IMR-90 (cell line): Measurements from ENCODE around the gene SOX6. TPM values are rescaled to one million over a fixed set of nuclear protein-coding genes. Genes with fewer than 3 reads are reported as not detected.

ENCODE experiments used
- ATAC-seq: fragments of 200-7000 bp; cut with Tn5 transposase; 2 replicates; pipeline ENCODE4 v1.9.1; 2020; ENCODE audit warnings: low read depth, mild to moderate bottlenecking, moderate library complexity
- BruUV-seq: library from RNA; stranded (reverse); fragments of 400-500 nt; replicated peaks from 2 replicates; lab custom pipeline; 2021; lab: Mats Ljungman, UMichigan
- CTCF ChIA-PET: fragments of 300-600 bp; formaldehyde crosslinking; extraction: SDS; loops from one replicate; lab custom pipeline; 2021; ENCODE audit warnings: antibody characterized with exemption; lab: Yijun Ruan, JAX
- POLR2A ChIA-PET: fragments of 300-600 bp; sonication (Branson Sonifier 250); formaldehyde crosslinking; loops from one replicate; lab custom pipeline; 2022; ENCODE audit warnings: antibody characterized with exemption; ENCODE audit not compliant: unreplicated experiment; lab: Charles Lee
- DNase-seq: peaks from one replicate; pipeline ENCODE4 v3.0.0; 2013
- H2AFZ ChIP-seq: replicated peaks from 2 replicates; pipeline ENCODE3; 2013; ENCODE audit warnings: low read length, mild to moderate bottlenecking; ENCODE audit not compliant: poor library complexity
- H2AK5ac ChIP-seq: 2 replicates; pipeline ENCODE4 v1.6.1; 2013; ENCODE audit warnings: low read depth, low read length, inconsistent platforms
- H2AK9ac ChIP-seq: replicated peaks from 2 replicates; pipeline ENCODE3; 2013; ENCODE audit warnings: mild to moderate bottlenecking, low read depth, low read length, moderate library complexity; ENCODE audit not compliant: poor library complexity
- H2BK120ac ChIP-seq: 2 replicates; pipeline ENCODE4 v1.6.1; 2013; ENCODE audit warnings: low read depth, low read length, inconsistent platforms
- H2BK15ac ChIP-seq: 3 replicates; pipeline ENCODE4 v1.6.1; 2013; ENCODE audit warnings: low read depth, low read length, inconsistent platforms
- H2BK20ac ChIP-seq: 2 replicates; pipeline ENCODE4 v1.6.1; 2013; ENCODE audit warnings: low read depth, mild to moderate bottlenecking, inconsistent platforms, low read length, moderate library complexity
- H2BK5ac ChIP-seq: 2 replicates; pipeline ENCODE4 v1.6.1; 2013; ENCODE audit warnings: mild to moderate bottlenecking, low read depth, low read length, inconsistent platforms; ENCODE audit not compliant: poor library complexity, severe bottlenecking
- H3K14ac ChIP-seq: replicated peaks from 2 replicates; pipeline ENCODE4 v1.6.1; 2013; ENCODE audit warnings: low read depth, low read length, inconsistent platforms
- H3K18ac ChIP-seq: 2 replicates; pipeline ENCODE4 v1.6.1; 2013; ENCODE audit warnings: low read depth, low read length, control low read depth
- H3K23ac ChIP-seq: 2 replicates; pipeline ENCODE4 v1.6.1; 2013; ENCODE audit warnings: low read depth, low read length, inconsistent platforms
- H3K27ac ChIP-seq: 2 replicates; pipeline ENCODE4 v1.5.1; 2013; ENCODE audit warnings: mild to moderate bottlenecking, control low read depth, low read length; ENCODE audit not compliant: insufficient read depth
- H3K27me3 ChIP-seq: 2 replicates; pipeline ENCODE4 v1.6.1; 2013; ENCODE audit warnings: low read length; ENCODE audit not compliant: control insufficient read depth, insufficient read depth
- H3K36me3 ChIP-seq: 2 replicates; pipeline ENCODE4 v1.6.1; 2013; ENCODE audit warnings: low read length, mixed read lengths; ENCODE audit not compliant: control insufficient read depth, insufficient read depth
- H3K4ac ChIP-seq: 2 replicates; pipeline ENCODE4 v1.6.1; 2013; ENCODE audit warnings: low read depth, low read length, inconsistent platforms
- H3K4me1 ChIP-seq: 2 replicates; pipeline ENCODE4 v1.6.1; 2013; ENCODE audit warnings: low read length, mixed read lengths; ENCODE audit not compliant: control insufficient read depth, insufficient read depth
- H3K4me2 ChIP-seq: 2 replicates; pipeline ENCODE4 v1.6.1; 2013; ENCODE audit warnings: low read depth, mild to moderate bottlenecking, control low read depth, low read length, moderate library complexity
- H3K4me3 ChIP-seq: 2 replicates; pipeline ENCODE4 v1.5.1; 2013; ENCODE audit warnings: low read depth, mild to moderate bottlenecking, control low read depth, low read length, moderate library complexity; ENCODE audit not compliant: insufficient read depth
- H3K56ac ChIP-seq: 2 replicates; pipeline ENCODE4 v1.6.1; 2013; ENCODE audit warnings: low read length, inconsistent platforms; ENCODE audit not compliant: insufficient read depth; ENCODE audit errors: extremely low read depth
- H3K79me1 ChIP-seq, 2 experiments: 2 replicates each; pipeline ENCODE4 v1.6.1; 2013; ENCODE audit warnings: low read length in 2 of 2, inconsistent platforms in 1 of 2, low read depth in 1 of 2
- H3K9ac ChIP-seq: 2 replicates; pipeline ENCODE4 v1.6.1; 2013; ENCODE audit warnings: low read depth, low read length, control low read depth
- H3K9me1 ChIP-seq: 2 replicates; pipeline ENCODE4 v1.6.1; 2013; ENCODE audit warnings: low read length, inconsistent platforms; ENCODE audit not compliant: insufficient read depth
- H3K9me3 ChIP-seq: 2 replicates; pipeline ENCODE4 v1.6.1; 2013; ENCODE audit warnings: low read length; ENCODE audit not compliant: control insufficient read depth, insufficient read depth
- H4K20me1 ChIP-seq: 2 replicates; pipeline ENCODE4 v1.6.1; 2013; ENCODE audit warnings: low read length, inconsistent platforms; ENCODE audit not compliant: insufficient read depth
- H4K5ac ChIP-seq: 2 replicates; pipeline ENCODE4 v1.6.1; 2013; ENCODE audit warnings: mild to moderate bottlenecking, low read depth, low read length, control low read depth
- H4K8ac ChIP-seq, 2 experiments: 2 replicates each; pipeline ENCODE4 v1.6.1; 2013; ENCODE audit warnings: low read depth in 2 of 2, low read length in 2 of 2, control low read depth in 1 of 2, inconsistent platforms in 1 of 2
- H4K91ac ChIP-seq: 2 replicates; pipeline ENCODE4 v1.6.1; 2013; ENCODE audit warnings: low read depth, low read length, inconsistent platforms; ENCODE audit not compliant: insufficient read depth
- BHLHE40 ChIP-seq: fragments of 150-350 bp; IDR thresholded peaks from 2 replicates; pipeline ENCODE4 v1.6.1; 2016; ENCODE audit warnings: mild to moderate bottlenecking, low read depth, low read length
- CHD1 ChIP-seq: IDR thresholded peaks from 2 replicates; pipeline ENCODE4 v1.6.1; 2012; ENCODE audit warnings: low read depth, low read length, improper control_type of control experiment
- ELK1 ChIP-seq: fragments of 150-350 bp; IDR thresholded peaks from 2 replicates; pipeline ENCODE4 v1.6.1; 2016; ENCODE audit warnings: low read depth, mild to moderate bottlenecking, low read length, moderate library complexity, borderline replicate concordance
- FOS ChIP-seq: fragments of 150-350 bp; IDR thresholded peaks from 2 replicates; pipeline ENCODE4 v1.6.1; 2016; ENCODE audit warnings: low read depth, low read length
- MAFK ChIP-seq: IDR thresholded peaks from 2 replicates; pipeline ENCODE4 v1.6.1; 2012; ENCODE audit warnings: low read depth, low read length, improper control_type of control experiment
- MXI1 ChIP-seq: IDR thresholded peaks from 2 replicates; pipeline ENCODE4 v1.6.1; 2012; ENCODE audit warnings: low read depth, mild to moderate bottlenecking, low read length, moderate library complexity, borderline replicate concordance
- NFE2L2 ChIP-seq: fragments of 150-350 bp; IDR thresholded peaks from 2 replicates; pipeline ENCODE4 v1.6.1; 2016; ENCODE audit warnings: low read depth, mild to moderate bottlenecking, low read length
- POLR2A ChIP-seq: IDR thresholded peaks from 2 replicates; pipeline ENCODE4 v1.6.1; 2012; ENCODE audit warnings: mild to moderate bottlenecking, low read depth, low read length
- RAD21 ChIP-seq: IDR thresholded peaks from 2 replicates; pipeline ENCODE4 v1.6.1; 2012; ENCODE audit warnings: low read length, improper control_type of control experiment
- dilution Hi-C: fragments of 300-500 bp; cut with HindIII; formaldehyde crosslinking; loops from one replicate; pipeline ENCODE4 v1.14.3; 2018; ENCODE audit warnings: low sequenced_read_pairs; ENCODE audit not compliant: unreplicated experiment
- in situ Hi-C: fragments of 300-500 bp; cut with MboI; formaldehyde crosslinking; loops from 3 replicates; pipeline ENCODE4 v1.14.3; 2019; ENCODE audit warnings: low sequenced_read_pairs, inconsistent platforms, mixed read lengths
- intact Hi-C: fragments of 100-400 bp; cut with micrococcal nuclease; formaldehyde crosslinking; loops from 2 replicates; pipeline ENCODE4 v1.10.0; 2022
- polyA plus RNA-seq, 3 experiments: library from polyadenylated mRNA; depleted of rRNA; stranded (reverse); fragments of >200 nt; gene quantifications; 2 replicates each; pipeline ENCODE4 v1.2.3, GENCODE V29; 2012; ENCODE audit warnings: low replicate concordance in 1 of 3
- total RNA-seq: library from RNA; depleted of rRNA; stranded (reverse); fragments of >200 nt; gene quantifications from 2 replicates; pipeline ENCODE4 v1.2.3, GENCODE V29; 2012
- TF ChIP-seq, protein P1 (sequence below): conservative IDR thresholded peaks from 2 replicates; pipeline ENCODE4 v1.5.1; 2012; ENCODE audit warnings: mild to moderate bottlenecking, low read depth, low read length, improper control_type of control experiment

SOX6 gene
- total and polyA plus RNA-seq, 2 of the 4 experiments (the other 2 are of a cell fraction), result 1.7 to 7.7 TPM

DNA sequence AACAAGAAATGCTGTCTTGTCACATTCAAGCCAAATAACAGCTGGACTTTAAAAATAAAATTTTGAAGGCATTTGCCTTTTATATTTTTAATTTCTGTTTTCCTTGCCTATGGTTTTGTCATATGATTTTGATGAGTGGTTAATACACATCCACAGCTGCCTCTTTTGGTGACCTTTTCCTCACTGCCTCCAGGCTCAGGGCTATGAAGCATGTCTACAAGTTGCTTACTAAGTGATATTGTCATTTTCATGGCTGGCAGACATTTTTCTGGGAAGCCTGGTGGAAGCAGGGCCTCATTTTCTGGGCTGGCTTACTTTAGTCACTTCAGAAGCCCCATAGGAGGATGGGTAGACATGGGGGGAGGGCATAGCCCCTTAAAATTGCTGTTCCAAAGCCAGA is 344.9 kb downstream of the SOX6 start:
- Histone ChIP-seq H2AK9ac (no peak overlapping the region), H3K27me3 (no peaks in the 10 kb centered on the region), H3K79me1 (no peaks in the 10 kb centered on the region), H3K23ac (no peak overlapping the region), H2BK15ac (no peak overlapping the region; the same call in 2 of the 3 replicates), H3K4me2 (no peak overlapping the region), H4K91ac (no peak overlapping the region), H2BK120ac (no peak overlapping the region), H2AFZ (no peak overlapping the region), H2BK5ac (no peak overlapping the region), H3K9me3 (no peaks in the 10 kb centered on the region), H2AK5ac (0 out of 2 replicates have a peak overlapping the region, but pooled peaks have one; percentile 30), H3K4me3 (no peak overlapping the region), H3K56ac (no peak overlapping the region), H3K9ac (no peak overlapping the region), H3K4ac (no peak overlapping the region), H4K8ac (no peak overlapping the region), H4K5ac (no peak overlapping the region), H3K36me3 (no peaks in the 10 kb centered on the region), H3K4me1 (peaks cover 5% of the 10 kb centered on the region; the same call in 1 of the 2 replicates), H3K9me1 (peaks cover 5% of the 10 kb centered on the region; the same call in 1 of the 2 replicates), H2BK20ac (no peak overlapping the region), H4K20me1 (no peaks in the 10 kb centered on the region), H3K27ac (no peak overlapping the region), H3K18ac (no peak overlapping the region), H3K14ac (no peak overlapping the region)
- in situ Hi-C loops, result no loop called here
- intact Hi-C loops, result no loop called here
- ATAC-seq (no peak), DNase-seq (no peak)
- TF ChIP-seq, protein P1, sequence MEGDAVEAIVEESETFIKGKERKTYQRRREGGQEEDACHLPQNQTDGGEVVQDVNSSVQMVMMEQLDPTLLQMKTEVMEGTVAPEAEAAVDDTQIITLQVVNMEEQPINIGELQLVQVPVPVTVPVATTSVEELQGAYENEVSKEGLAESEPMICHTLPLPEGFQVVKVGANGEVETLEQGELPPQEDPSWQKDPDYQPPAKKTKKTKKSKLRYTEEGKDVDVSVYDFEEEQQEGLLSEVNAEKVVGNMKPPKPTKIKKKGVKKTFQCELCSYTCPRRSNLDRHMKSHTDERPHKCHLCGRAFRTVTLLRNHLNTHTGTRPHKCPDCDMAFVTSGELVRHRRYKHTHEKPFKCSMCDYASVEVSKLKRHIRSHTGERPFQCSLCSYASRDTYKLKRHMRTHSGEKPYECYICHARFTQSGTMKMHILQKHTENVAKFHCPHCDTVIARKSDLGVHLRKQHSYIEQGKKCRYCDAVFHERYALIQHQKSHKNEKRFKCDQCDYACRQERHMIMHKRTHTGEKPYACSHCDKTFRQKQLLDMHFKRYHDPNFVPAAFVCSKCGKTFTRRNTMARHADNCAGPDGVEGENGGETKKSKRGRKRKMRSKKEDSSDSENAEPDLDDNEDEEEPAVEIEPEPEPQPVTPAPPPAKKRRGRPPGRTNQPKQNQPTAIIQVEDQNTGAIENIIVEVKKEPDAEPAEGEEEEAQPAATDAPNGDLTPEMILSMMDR, result no peak
- TF ChIP-seq ELK1 (no peak), MAFK (no peak), FOS (no peak), CHD1 (no peak), NFE2L2 (no peak), RAD21 (no peak), POLR2A (no peak), BHLHE40 (no peak), MXI1 (no peak)
- no TSS peak for BruUV-seq
- POLR2A ChIA-PET, result no interaction called here
- dilution Hi-C loops, result no loop called here
- CTCF ChIA-PET, result interaction anchor here (1.7 kb wide), 1 partner anchor 9 kb away, joined by 4 read pairs; no protein-coding TSS in a partner anchor
